Chondrocyte (in vitro differentiated cells): ENCODE results near the gene SLC16A13. TPM values are rescaled to one million over a fixed set of nuclear protein-coding genes. Genes with fewer than 3 reads are reported as not detected.
"Not testable (repeated sequence)": the region's sequence is repeated elsewhere in the genome, so short reads cannot be mapped to it uniquely, and the experiment has no call there.

Experiments
- DNase-seq: peaks from one replicate; pipeline ENCODE4 v3.0.0; 2021; ENCODE audit warnings: mixed read lengths, low spot score
- H3K27ac Mint-ChIP-seq: one replicate; pipeline ENCODE4 v1.8.0; 2021; ENCODE audit warnings: mild to moderate bottlenecking, moderate library complexity, mixed read lengths; ENCODE audit not compliant: unreplicated experiment
- H3K27me3 Mint-ChIP-seq: 2 replicates; pipeline ENCODE4 v1.8.0; 2021; ENCODE audit warnings: low read depth, mixed read lengths
- H3K36me3 Mint-ChIP-seq: 2 replicates; pipeline ENCODE4 v1.8.0; 2021; ENCODE audit warnings: low read depth, mixed read lengths
- H3K4me1 Mint-ChIP-seq: 2 replicates; pipeline ENCODE4 v1.8.0; 2021; ENCODE audit warnings: low read depth, mild to moderate bottlenecking, mixed read lengths
- H3K4me3 Mint-ChIP-seq: one replicate; pipeline ENCODE4 v1.8.0; 2021; ENCODE audit warnings: mild to moderate bottlenecking, moderate library complexity, mixed read lengths; ENCODE audit not compliant: unreplicated experiment
- H3K9me3 Mint-ChIP-seq: 2 replicates; pipeline ENCODE4 v1.8.0; 2021; ENCODE audit warnings: low read depth, mixed read lengths
- total RNA-seq: library from RNA; stranded (reverse); gene quantifications from 3 replicates; pipeline ENCODE4 v1.2.1, GENCODE V29; 2021
- TF ChIP-seq, protein P1 (sequence below): fragments of 200-600 bp; sonication (generic); IDR thresholded peaks from 2 replicates; pipeline ENCODE4 v1.5.0; 2021; ENCODE audit warnings: antibody characterized with exemption, mild to moderate bottlenecking, moderate library complexity

SLC16A13 gene
- total RNA-seq, 1 donor from 2014 or later = 4.8 TPM

DNA sequence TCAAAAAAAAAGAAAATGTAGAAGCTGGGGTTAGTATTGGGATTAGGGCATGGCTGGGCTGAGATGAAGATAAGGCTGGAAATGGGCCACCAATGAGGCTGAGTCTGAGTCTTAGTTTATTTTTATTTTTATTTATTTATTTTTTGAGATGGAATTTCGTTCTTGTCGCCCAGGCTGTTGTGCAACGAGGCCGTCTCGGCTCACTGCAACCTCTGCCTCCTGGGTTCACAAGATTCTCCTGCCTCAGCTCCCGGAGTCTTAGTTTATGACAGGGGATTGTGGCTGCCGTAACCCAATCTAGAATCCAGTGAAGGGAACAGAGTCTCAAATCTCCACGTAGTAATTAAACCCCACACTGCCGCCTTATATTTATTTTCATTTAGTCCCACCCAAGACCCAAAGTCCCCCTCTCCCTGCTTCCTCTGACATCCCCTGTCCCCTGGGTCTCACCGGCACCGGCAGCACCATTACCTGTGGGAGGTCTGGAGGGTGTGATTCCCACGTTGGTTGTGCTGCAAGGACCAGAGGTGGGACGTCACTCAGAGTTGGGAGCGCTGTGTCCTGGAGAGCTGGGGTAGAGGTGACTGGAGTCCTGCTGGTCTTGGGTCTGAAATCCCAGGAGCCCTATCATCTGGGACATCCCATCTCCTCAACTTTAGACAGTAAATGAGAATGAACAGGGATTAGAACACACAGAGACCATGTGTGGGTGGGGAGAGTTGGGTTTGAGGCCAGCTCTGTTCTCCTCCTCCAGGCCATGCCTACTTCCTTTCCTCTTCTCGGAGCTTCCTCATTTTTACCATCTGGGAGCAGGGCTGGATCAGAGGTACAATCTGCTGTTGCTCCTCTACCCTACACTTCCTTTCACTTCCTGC is 44.0 kb downstream of the SLC16A13 start, which contains the start of gene CLEC10A:
Gene CLEC10A (minus strand): TSS at position 671 of the 875 bp plus-strand sequence. CDS start 1,439 bp downstream, outside the sequence.
- Mint-ChIP-seq H3K4me1 (peaks cover 2% of the 10 kb centered on the region), H3K27me3 (peaks cover 17% of the 10 kb centered on the region), H3K27ac (no peak within 1 kb of the TSS), H3K4me3 (no peak within 1 kb of the TSS), H3K36me3 (no peaks in the 10 kb centered on the region), H3K9me3 (no peaks in the 10 kb centered on the region)
- DNase-seq = peak; percentile 75
- TF ChIP-seq, protein P1, sequence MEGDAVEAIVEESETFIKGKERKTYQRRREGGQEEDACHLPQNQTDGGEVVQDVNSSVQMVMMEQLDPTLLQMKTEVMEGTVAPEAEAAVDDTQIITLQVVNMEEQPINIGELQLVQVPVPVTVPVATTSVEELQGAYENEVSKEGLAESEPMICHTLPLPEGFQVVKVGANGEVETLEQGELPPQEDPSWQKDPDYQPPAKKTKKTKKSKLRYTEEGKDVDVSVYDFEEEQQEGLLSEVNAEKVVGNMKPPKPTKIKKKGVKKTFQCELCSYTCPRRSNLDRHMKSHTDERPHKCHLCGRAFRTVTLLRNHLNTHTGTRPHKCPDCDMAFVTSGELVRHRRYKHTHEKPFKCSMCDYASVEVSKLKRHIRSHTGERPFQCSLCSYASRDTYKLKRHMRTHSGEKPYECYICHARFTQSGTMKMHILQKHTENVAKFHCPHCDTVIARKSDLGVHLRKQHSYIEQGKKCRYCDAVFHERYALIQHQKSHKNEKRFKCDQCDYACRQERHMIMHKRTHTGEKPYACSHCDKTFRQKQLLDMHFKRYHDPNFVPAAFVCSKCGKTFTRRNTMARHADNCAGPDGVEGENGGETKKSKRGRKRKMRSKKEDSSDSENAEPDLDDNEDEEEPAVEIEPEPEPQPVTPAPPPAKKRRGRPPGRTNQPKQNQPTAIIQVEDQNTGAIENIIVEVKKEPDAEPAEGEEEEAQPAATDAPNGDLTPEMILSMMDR = no peak

DNA sequence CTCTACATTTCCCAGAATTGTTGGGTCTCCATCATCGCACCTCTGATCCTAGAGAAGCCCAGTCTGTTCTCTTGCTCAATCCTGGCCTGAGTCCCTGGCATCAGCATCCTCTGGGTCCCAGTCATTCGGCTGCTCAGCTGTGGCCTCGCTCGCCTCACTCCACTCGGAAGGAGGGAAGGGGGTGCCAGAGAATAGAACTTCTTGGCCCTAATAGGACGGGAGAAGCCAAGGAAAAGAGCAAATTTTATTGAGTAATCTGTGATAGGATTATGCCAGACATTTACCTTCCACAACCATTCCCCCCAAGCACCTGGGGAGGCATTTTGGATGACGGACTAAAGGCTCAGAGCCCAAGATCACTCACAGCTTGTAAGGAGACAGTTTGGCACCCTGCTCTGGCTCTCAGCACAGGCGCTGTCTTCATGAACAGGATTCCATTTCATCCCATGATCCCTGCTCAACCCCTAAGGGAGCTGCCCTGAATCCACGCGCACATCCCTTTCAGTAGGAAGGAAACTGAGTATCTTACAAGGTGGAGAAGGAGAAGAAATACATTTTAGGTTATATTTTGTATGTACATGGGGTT is 44.7 kb downstream of the SLC16A13 start:
- H3K9me3 Mint-ChIP-seq = no peaks in the 10 kb centered on the region
- H3K36me3 Mint-ChIP-seq = no peaks in the 10 kb centered on the region
- peaks cover 2% of the 10 kb centered on the region for H3K4me1 Mint-ChIP-seq
- H3K27me3 Mint-ChIP-seq = peaks cover 14% of the 10 kb centered on the region
- DNase-seq = peak; percentile 14
- H3K4me3 Mint-ChIP-seq = no peak overlapping the region
- H3K27ac Mint-ChIP-seq = no peak overlapping the region
- TF ChIP-seq, protein P1 = no peak

DNA sequence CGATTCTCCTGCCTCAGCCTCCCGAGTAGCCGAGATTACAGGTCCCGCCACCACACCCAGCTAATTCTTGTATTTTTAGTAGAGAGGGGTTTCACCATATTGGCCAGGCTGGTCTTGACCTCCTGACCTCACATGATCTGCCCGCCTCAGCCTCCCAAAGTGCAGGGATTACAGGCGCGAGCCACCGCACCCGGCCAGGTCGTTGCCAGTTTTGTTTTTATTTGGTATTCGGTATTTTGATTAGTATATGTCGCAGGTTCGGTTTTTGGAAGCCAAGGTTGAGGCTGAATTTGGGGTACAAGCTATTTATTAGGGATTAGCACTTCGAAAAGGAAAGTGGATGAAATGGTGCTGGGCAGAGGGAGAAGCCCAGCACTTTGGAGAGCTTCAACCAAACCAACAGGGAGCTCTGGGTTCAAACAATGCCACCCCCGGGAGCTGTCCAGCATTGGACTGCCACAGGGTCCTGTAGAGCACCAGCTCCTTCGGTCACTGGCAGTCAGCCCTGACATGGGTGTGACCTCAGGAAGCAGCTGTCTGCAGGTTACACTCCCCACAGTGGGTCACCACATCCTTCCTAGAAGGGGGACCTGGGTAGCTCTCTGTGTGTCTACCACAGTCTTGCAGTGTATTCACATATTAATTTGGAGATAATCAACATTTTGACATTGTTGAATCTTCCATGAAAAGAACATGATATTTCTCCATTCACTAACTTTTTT is 45.7 kb downstream of the SLC16A13 start:
- no peaks in the 10 kb centered on the region for H3K9me3 Mint-ChIP-seq
- H3K27ac Mint-ChIP-seq = no peak overlapping the region
- H3K4me3 Mint-ChIP-seq = no peak overlapping the region
- peak; percentile 33 for DNase-seq
- H3K4me1 Mint-ChIP-seq = peaks cover 2% of the 10 kb centered on the region
- H3K27me3 Mint-ChIP-seq = peaks cover 16% of the 10 kb centered on the region
- no peaks in the 10 kb centered on the region for H3K36me3 Mint-ChIP-seq
- TF ChIP-seq, protein P1 = no peak

DNA sequence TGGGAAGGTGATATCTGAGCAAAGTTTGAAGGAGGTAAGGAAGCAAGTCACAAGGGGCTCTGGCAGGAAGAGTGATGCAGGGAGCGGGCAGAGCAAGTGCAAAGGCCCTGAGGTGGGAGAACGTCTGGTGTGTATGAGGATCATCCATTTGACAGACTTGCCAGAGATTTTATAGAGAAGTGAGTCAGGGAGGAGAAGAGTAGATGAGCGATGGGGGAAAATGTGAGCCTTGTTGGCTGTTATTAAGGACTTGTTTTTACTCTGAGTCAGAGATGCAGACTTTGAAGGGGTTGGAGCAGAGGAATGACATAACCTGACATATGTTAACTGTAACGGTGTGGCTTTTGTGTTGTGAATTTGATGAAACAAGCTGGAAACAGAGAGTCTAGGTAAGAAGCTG is 47.8 kb downstream of the SLC16A13 start:
- Mint-ChIP-seq H3K9me3 (no peaks in the 10 kb centered on the region), H3K27ac (no peak overlapping the region), H3K4me1 (peaks cover 2% of the 10 kb centered on the region), H3K27me3 (peaks cover 14% of the 10 kb centered on the region), H3K4me3 (no peak overlapping the region), H3K36me3 (no peaks in the 10 kb centered on the region)
- TF ChIP-seq, protein P1 = no peak
- no peak for DNase-seq

DNA sequence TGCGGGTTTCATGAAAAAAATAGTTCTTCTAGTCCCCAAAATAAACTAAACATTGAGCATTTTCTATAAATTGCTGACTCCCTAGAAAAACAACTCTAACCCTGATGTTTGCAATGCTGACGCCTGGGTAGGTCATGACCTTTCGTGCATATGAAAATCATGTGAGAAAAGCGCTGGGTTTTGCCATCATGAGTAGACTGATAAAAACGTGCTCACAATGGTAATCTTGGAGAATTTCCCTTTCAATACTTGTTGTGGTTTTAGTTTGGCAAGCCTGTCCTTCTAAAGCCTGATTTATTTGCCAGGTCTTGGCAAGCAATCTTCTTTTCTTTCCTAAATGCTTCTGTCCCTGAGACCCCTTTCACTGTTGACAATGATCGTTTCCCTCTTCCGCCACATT is 48.3 kb downstream of the SLC16A13 start:
- TF ChIP-seq, protein P1 = no peak

DNA sequence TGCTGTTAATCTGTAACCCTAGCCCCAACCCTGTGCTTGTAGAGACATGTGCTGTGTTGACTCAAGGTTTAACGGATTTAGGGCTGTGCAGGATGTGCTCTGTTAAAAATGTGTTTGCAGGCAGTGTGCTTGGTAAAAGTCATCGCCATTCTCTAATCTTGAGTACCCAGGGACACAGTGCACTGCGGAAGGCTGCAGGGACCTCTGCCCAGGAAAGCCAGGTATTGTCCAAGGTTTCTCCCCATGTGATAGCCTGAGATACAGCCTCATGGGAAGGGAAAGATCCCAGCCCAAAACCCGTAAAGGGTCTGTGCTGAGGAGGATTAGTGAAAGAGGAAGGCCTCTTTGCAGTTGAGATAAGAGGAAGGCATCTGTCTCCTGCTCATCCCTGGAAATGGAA is 52.6 kb downstream of the SLC16A13 start:
- not testable (repeated sequence) for H3K4me3 Mint-ChIP-seq, H3K4me1 Mint-ChIP-seq, DNase-seq, H3K36me3 Mint-ChIP-seq, H3K9me3 Mint-ChIP-seq, H3K27ac Mint-ChIP-seq
- peaks cover 17% of the 10 kb centered on the region for H3K27me3 Mint-ChIP-seq

More for the DNA sequence above, 48.3 kb downstream of the SLC16A13 start:
- H3K4me3 Mint-ChIP-seq = no peak overlapping the region
- peaks cover 2% of the 10 kb centered on the region for H3K4me1 Mint-ChIP-seq
- no peak for DNase-seq
- H3K36me3 Mint-ChIP-seq = no peaks in the 10 kb centered on the region
- H3K9me3 Mint-ChIP-seq = no peaks in the 10 kb centered on the region
- H3K27me3 Mint-ChIP-seq = peaks cover 14% of the 10 kb centered on the region
- no peak overlapping the region for H3K27ac Mint-ChIP-seq

DNA sequence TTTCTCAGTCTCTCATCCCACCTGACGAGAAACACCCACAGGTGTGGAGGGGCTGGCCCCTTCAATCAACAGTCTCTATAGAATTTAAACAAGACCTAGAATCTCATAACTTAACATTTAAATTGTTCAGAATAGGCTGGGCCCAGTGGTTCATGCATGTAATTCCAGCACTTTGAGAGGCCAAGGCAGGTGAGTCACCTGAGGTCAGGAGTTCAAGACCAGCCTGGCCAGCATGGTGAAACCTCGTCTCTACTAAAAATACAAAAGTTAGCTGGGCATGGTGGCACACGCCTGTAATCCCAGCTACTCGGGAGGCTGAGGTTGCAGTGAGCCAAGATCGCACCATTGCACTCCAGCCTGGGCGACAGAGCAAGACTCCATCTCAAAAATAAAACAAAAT is 53.8 kb downstream of the SLC16A13 start:
- not testable (repeated sequence) for H3K4me1 Mint-ChIP-seq, H3K36me3 Mint-ChIP-seq, H3K27ac Mint-ChIP-seq

More for the DNA sequence above, 53.8 kb downstream of the SLC16A13 start:
- peaks cover 14% of the 10 kb centered on the region for H3K27me3 Mint-ChIP-seq
- H3K4me3 Mint-ChIP-seq, DNase-seq, H3K9me3 Mint-ChIP-seq: not testable (repeated sequence)
